ENCODE measurements around the gene RPL37.

DNA sequence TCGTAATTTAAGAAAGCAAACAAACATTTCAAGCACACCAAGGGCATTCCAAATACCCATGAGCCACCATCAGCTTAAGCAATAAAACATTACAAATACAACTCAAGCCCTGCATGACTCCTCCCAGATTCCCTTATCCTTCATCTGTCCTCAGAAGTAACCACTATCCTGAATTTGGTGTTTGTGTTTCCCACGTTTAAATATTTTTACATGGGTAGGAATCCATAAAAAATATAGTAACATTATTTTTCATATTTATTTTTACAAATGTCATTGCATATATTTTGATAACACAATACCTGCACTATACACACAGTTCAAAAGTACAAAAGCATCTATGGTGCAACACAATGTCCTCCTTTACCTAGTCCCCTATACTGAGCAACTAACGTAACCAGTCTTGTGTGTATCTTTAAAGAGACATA is 43.3 kb downstream of the RPL37 start:
- TF ChIP-seq CTCF (IDR thresholded peaks at IDR 0.05) (no peak), POLR2A (IDR thresholded peaks at IDR 0.05) (no peak)
